HepG2 (cell line): ENCODE data around the gene CLDN7. TPM values are rescaled to one million over a fixed set of nuclear protein-coding genes. Genes with fewer than 3 reads are reported as not detected.

ENCODE experiments used
- ATF1 ChIP-seq: IDR thresholded peaks from 2 replicates; pipeline ENCODE4 v1.6.1; 2016; ENCODE audit warnings: mild to moderate bottlenecking, control low read depth
- ATF7-NPFF ChIP-seq: sonication (generic); formaldehyde crosslinking; IDR thresholded peaks from 2 replicates; pipeline ENCODE4 v1.8.1; 2023; ENCODE audit warnings: mild to moderate bottlenecking, low read depth, missing genetic modification reagents, moderate library complexity
- CEBPG ChIP-seq: IDR thresholded peaks from 2 replicates; pipeline ENCODE4 v1.6.1; 2016
- HOXA5 ChIP-seq: sonication (generic); formaldehyde crosslinking; IDR thresholded peaks from 2 replicates; pipeline ENCODE4 v1.4.0; 2020; ENCODE audit warnings: missing genetic modification reagents
- JDP2 ChIP-seq: sonication (generic); formaldehyde crosslinking; IDR thresholded peaks from 2 replicates; pipeline ENCODE4 v1.8.1; 2022; ENCODE audit warnings: missing genetic modification reagents, borderline replicate concordance
- JUND ChIP-seq: sonication (generic); formaldehyde crosslinking; IDR thresholded peaks from 2 replicates; pipeline ENCODE4 v1.8.0; 2022; ENCODE audit warnings: mild to moderate bottlenecking, missing genetic modification reagents
- KLF16 ChIP-seq, 2 experiments: sonication (generic) in 1 of 2; formaldehyde crosslinking in 1 of 2; IDR thresholded peaks; 2 replicates each; pipeline versions ENCODE4 v1.6.1 to v1.8.0; 2016 to 2023; ENCODE audit warnings: missing genetic modification reagents in 2 of 2, missing compliant biosample characterization in 1 of 2
- MAZ ChIP-seq, 2 experiments: sonication (generic) in 1 of 2; formaldehyde crosslinking in 1 of 2; IDR thresholded peaks; 2 replicates each; pipeline versions ENCODE4 v1.5.0 to v1.6.1; 2012 to 2020; ENCODE audit warnings: low read depth in 2 of 2, mild to moderate bottlenecking in 2 of 2, borderline replicate concordance in 1 of 2, improper control_type of control experiment in 1 of 2, low read length in 1 of 2, missing genetic modification reagents in 1 of 2, moderate library complexity in 1 of 2
- MED1 ChIP-seq: sonication (generic); formaldehyde crosslinking; IDR thresholded peaks from 2 replicates; pipeline ENCODE4 v1.4.0; 2020; ENCODE audit warnings: missing genetic modification reagents
- RFX5 ChIP-seq: IDR thresholded peaks from 2 replicates; pipeline ENCODE4 v1.6.1; 2011; ENCODE audit warnings: low read depth, low read length, improper control_type of control experiment
- SOX13 ChIP-seq, 3 experiments: fragments of 450-650 bp in 1 of 3; sonication (generic) in 1 of 3; formaldehyde crosslinking in 1 of 3; IDR thresholded peaks in 2 of 3; conservative IDR thresholded peaks in 1 of 3; 2 replicates each; pipeline versions ENCODE4 v1.5.0 to v1.6.1; 2016 to 2020; ENCODE audit warnings: antibody characterized with exemption in 1 of 3, mild to moderate bottlenecking in 1 of 3, missing compliant biosample characterization in 1 of 3, missing genetic modification reagents in 1 of 3, moderate library complexity in 1 of 3
- ZBTB38 ChIP-seq: sonication (generic); formaldehyde crosslinking; IDR thresholded peaks from 2 replicates; pipeline ENCODE4 v1.5.1; 2020; ENCODE audit warnings: mild to moderate bottlenecking, missing genetic modification reagents
- ZNF263 ChIP-seq: sonication (generic); formaldehyde crosslinking; IDR thresholded peaks from 2 replicates; pipeline ENCODE4 v1.4.0; 2020; ENCODE audit warnings: missing genetic modification reagents
- ZNF598 ChIP-seq: sonication (generic); formaldehyde crosslinking; IDR thresholded peaks from 2 replicates; pipeline ENCODE4 v1.5.1; 2020; ENCODE audit warnings: mild to moderate bottlenecking, missing genetic modification reagents, borderline replicate concordance
- ZNF773 ChIP-seq: sonication (generic); formaldehyde crosslinking; IDR thresholded peaks from 2 replicates; pipeline ENCODE4 v1.4.0; 2020; ENCODE audit warnings: missing genetic modification reagents, borderline replicate concordance
- ZSCAN25 ChIP-seq: sonication (generic); formaldehyde crosslinking; IDR thresholded peaks from 2 replicates; pipeline ENCODE4 v1.8.0; 2022; ENCODE audit warnings: mild to moderate bottlenecking, missing genetic modification reagents
- polyA plus RNA-seq, 8 experiments: library from polyadenylated mRNA; depleted of rRNA in 3 of 8; stranded (reverse) in 7 of 8; unstranded in 1 of 8; fragments of >200 nt; fragmentation: Illumina TruSeq in 4 of 8; extraction: Trizol in 4 of 8; gene quantifications; 2 replicates each; pipeline versions ENCODE4 v1.2.1 to v1.2.3, GENCODE V29; 2011 to 2016; ENCODE audit warnings: low read depth in 4 of 8, missing spikeins in 1 of 8, mixed read lengths in 1 of 8; ENCODE audit not compliant: insufficient read depth in 1 of 8
- total RNA-seq, 5 experiments: library from RNA; depleted of rRNA; stranded (reverse); fragments of >200 nt; fragmentation: Illumina TruSeq; extraction: Trizol; gene quantifications; 2 replicates each; pipeline ENCODE4 v1.2.3, GENCODE V29; 2016; ENCODE audit warnings: low read depth in 1 of 5
- TF ChIP-seq, protein P1 (sequence below): sonication (generic); formaldehyde crosslinking; IDR thresholded peaks from 2 replicates; pipeline ENCODE4 v1.4.0; 2020; ENCODE audit warnings: missing genetic modification reagents
- TF ChIP-seq, protein P2 (sequence below): sonication (generic); formaldehyde crosslinking; IDR thresholded peaks from 2 replicates; pipeline ENCODE4 v1.5.1; 2020; ENCODE audit warnings: missing genetic modification reagents, mild to moderate bottlenecking, borderline replicate concordance
- TF ChIP-seq, protein P3 (sequence below): sonication (generic); formaldehyde crosslinking; conservative IDR thresholded peaks from 2 replicates; pipeline ENCODE4 v1.4.0; 2020; ENCODE audit warnings: missing genetic modification reagents

CLDN7 gene
- total and polyA plus RNA-seq, 2 of the 13 experiments (the other 11 are each of a cell fraction or from before 2014, with no cell fraction given), result not detected

GRCh38 chr17:7221278-7222092 is 40.8 kb downstream of the CLDN7 start (continued):
- TF ChIP-seq MED1 (CRISPR knock-in tag) (0 out of 2 replicates have a peak, but pooled peaks have one; percentile 11), HOXA5 (CRISPR knock-in tag) (no peak), ZNF598 (no peak), ZNF773 (CRISPR knock-in tag) (no peak), JUND (CRISPR knock-in tag) (no peak), JDP2 (CRISPR knock-in tag) (no peak), KLF16 (CRISPR knock-in tag; IDR thresholded peaks at IDR 0.05) (no peak), ZNF263 (CRISPR knock-in tag) (0 out of 2 replicates have a peak, but pooled peaks have one; percentile 7), ATF1 (CRISPR knock-in tag) (no peak), ATF7-NPFF (CRISPR knock-in tag) (no peak), SOX13 (IDR thresholded peaks at IDR 0.05) (0 out of 2 replicates have a peak, but pooled peaks have one; percentile 7), SOX13 (CRISPR knock-in tag; conservative IDR thresholded peaks at IDR 0.05 in 1 of 2, IDR thresholded peaks at IDR 0.05 in 1 of 2) (no peak), ZBTB38 (CRISPR knock-in tag) (no peak), MAZ (IDR thresholded peaks at IDR 0.05; ENCODE audit: borderline replicate concordance, low read depth, low read length) (no peak), MAZ (CRISPR knock-in tag; IDR thresholded peaks at IDR 0.05; ENCODE audit: low read depth) (0 out of 2 replicates have a peak, but pooled peaks have one; percentile 8), ZSCAN25 (no peak), RFX5 (no peak), CEBPG (CRISPR knock-in tag) (no peak)
- TF ChIP-seq, protein P1, sequence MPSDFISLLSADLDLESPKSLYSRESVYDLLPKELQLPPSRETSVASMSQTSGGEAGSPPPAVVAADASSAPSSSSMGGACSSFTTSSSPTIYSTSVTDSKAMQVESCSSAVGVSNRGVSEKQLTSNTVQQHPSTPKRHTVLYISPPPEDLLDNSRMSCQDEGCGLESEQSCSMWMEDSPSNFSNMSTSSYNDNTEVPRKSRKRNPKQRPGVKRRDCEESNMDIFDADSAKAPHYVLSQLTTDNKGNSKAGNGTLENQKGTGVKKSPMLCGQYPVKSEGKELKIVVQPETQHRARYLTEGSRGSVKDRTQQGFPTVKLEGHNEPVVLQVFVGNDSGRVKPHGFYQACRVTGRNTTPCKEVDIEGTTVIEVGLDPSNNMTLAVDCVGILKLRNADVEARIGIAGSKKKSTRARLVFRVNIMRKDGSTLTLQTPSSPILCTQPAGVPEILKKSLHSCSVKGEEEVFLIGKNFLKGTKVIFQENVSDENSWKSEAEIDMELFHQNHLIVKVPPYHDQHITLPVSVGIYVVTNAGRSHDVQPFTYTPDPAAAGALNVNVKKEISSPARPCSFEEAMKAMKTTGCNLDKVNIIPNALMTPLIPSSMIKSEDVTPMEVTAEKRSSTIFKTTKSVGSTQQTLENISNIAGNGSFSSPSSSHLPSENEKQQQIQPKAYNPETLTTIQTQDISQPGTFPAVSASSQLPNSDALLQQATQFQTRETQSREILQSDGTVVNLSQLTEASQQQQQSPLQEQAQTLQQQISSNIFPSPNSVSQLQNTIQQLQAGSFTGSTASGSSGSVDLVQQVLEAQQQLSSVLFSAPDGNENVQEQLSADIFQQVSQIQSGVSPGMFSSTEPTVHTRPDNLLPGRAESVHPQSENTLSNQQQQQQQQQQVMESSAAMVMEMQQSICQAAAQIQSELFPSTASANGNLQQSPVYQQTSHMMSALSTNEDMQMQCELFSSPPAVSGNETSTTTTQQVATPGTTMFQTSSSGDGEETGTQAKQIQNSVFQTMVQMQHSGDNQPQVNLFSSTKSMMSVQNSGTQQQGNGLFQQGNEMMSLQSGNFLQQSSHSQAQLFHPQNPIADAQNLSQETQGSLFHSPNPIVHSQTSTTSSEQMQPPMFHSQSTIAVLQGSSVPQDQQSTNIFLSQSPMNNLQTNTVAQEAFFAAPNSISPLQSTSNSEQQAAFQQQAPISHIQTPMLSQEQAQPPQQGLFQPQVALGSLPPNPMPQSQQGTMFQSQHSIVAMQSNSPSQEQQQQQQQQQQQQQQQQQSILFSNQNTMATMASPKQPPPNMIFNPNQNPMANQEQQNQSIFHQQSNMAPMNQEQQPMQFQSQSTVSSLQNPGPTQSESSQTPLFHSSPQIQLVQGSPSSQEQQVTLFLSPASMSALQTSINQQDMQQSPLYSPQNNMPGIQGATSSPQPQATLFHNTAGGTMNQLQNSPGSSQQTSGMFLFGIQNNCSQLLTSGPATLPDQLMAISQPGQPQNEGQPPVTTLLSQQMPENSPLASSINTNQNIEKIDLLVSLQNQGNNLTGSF (CRISPR knock-in tag), result no peak
- TF ChIP-seq, protein P2, sequence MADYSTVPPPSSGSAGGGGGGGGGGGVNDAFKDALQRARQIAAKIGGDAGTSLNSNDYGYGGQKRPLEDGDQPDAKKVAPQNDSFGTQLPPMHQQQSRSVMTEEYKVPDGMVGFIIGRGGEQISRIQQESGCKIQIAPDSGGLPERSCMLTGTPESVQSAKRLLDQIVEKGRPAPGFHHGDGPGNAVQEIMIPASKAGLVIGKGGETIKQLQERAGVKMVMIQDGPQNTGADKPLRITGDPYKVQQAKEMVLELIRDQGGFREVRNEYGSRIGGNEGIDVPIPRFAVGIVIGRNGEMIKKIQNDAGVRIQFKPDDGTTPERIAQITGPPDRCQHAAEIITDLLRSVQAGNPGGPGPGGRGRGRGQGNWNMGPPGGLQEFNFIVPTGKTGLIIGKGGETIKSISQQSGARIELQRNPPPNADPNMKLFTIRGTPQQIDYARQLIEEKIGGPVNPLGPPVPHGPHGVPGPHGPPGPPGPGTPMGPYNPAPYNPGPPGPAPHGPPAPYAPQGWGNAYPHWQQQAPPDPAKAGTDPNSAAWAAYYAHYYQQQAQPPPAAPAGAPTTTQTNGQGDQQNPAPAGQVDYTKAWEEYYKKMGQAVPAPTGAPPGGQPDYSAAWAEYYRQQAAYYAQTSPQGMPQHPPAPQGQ (CRISPR knock-in tag), result 0 out of 2 replicates have a peak, but pooled peaks have one; percentile 65
- TF ChIP-seq, protein P3, sequence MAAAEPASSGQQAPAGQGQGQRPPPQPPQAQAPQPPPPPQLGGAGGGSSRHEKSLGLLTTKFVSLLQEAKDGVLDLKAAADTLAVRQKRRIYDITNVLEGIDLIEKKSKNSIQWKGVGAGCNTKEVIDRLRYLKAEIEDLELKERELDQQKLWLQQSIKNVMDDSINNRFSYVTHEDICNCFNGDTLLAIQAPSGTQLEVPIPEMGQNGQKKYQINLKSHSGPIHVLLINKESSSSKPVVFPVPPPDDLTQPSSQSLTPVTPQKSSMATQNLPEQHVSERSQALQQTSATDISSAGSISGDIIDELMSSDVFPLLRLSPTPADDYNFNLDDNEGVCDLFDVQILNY, result no peak
